Mucosa of descending colon (tissue), 3 donors: ENCODE measurements around the gene ANTKMT. TPM values are rescaled to one million over a fixed set of nuclear protein-coding genes. Genes with fewer than 3 reads are reported as not detected.

Source experiments
- ATAC-seq: fragments of 200-7000 bp; cut with Tn5 transposase; one replicate; pipeline ENCODE4 v1.9.1; 2020; ENCODE audit warnings: mild to moderate bottlenecking, moderate library complexity
- DNase-seq, 3 donors: peaks; one replicate each; pipeline ENCODE4 v3.0.0-alpha.2; 2020
- H3K36me3 ChIP-seq: fragments of 200-600 bp; one replicate; pipeline ENCODE4 v1.8.0; 2021; ENCODE audit warnings: low read depth, mild to moderate bottlenecking
- H3K4me1 ChIP-seq: fragments of 200-600 bp; one replicate; pipeline ENCODE4 v1.8.0; 2021; ENCODE audit warnings: low read depth, mild to moderate bottlenecking
- H3K4me3 ChIP-seq: fragments of 200-600 bp; one replicate; pipeline ENCODE4 v1.8.0; 2021; ENCODE audit warnings: mild to moderate bottlenecking
- H3K9me3 ChIP-seq: fragments of 200-600 bp; one replicate; pipeline ENCODE4 v1.8.0; 2021; ENCODE audit warnings: mild to moderate bottlenecking
- intact Hi-C, 2 donors: fragments of 100-400 bp; cut with DNase I in 1 of 2; cut with micrococcal nuclease in 1 of 2; formaldehyde crosslinking; loops; one replicate each; pipeline versions ENCODE4 v1.11.0 to v1.11.1; 2022; cut with DNase I, micrococcal nuclease
- total RNA-seq, 3 donors: library from RNA; stranded (reverse); fragmentation: NEBNext Ultra II Directional in 2 of 3; extraction: Animal tissue kit (Norgen Biotek cat#: 25700) in 2 of 3; gene quantifications; one replicate each; pipeline versions ENCODE4 v1.2.1 to v1.2.4, GENCODE V29; 2021 to 2023
- TF ChIP-seq, protein P1 (sequence below): fragments of 200-600 bp; IDR thresholded peaks from one replicate; pipeline ENCODE4 v1.8.0; 2022; ENCODE audit warnings: antibody characterized with exemption, mild to moderate bottlenecking
- donor health status: DM: no; HTN: no; CAD: no; lungs with moderate emphysema.
- donor health status: DM: no; HTN: no; CAD: no.
- donor health status: DM: no; HTN: yes; CAD: no.

Gene ANTKMT
- total RNA-seq, 3 donors from 2014 or later = 36.2 to 39.9 (median 39.8) TPM

GRCh38 chr16:694863-695354 is 26.0 kb upstream of the ANTKMT start:
- Histone ChIP-seq H3K4me3 (no peak overlapping the region), H3K9me3 (no peaks in the 10 kb centered on the region), H3K36me3 (no peaks in the 10 kb centered on the region), H3K4me1 (peaks cover 20% of the 10 kb centered on the region)
- TF ChIP-seq, protein P1, sequence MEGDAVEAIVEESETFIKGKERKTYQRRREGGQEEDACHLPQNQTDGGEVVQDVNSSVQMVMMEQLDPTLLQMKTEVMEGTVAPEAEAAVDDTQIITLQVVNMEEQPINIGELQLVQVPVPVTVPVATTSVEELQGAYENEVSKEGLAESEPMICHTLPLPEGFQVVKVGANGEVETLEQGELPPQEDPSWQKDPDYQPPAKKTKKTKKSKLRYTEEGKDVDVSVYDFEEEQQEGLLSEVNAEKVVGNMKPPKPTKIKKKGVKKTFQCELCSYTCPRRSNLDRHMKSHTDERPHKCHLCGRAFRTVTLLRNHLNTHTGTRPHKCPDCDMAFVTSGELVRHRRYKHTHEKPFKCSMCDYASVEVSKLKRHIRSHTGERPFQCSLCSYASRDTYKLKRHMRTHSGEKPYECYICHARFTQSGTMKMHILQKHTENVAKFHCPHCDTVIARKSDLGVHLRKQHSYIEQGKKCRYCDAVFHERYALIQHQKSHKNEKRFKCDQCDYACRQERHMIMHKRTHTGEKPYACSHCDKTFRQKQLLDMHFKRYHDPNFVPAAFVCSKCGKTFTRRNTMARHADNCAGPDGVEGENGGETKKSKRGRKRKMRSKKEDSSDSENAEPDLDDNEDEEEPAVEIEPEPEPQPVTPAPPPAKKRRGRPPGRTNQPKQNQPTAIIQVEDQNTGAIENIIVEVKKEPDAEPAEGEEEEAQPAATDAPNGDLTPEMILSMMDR = no peak
- intact Hi-C loops = no loop called here
- DNase-seq (peak in 1 of 3 donors; percentile 79), ATAC-seq (no peak)

DNA sequence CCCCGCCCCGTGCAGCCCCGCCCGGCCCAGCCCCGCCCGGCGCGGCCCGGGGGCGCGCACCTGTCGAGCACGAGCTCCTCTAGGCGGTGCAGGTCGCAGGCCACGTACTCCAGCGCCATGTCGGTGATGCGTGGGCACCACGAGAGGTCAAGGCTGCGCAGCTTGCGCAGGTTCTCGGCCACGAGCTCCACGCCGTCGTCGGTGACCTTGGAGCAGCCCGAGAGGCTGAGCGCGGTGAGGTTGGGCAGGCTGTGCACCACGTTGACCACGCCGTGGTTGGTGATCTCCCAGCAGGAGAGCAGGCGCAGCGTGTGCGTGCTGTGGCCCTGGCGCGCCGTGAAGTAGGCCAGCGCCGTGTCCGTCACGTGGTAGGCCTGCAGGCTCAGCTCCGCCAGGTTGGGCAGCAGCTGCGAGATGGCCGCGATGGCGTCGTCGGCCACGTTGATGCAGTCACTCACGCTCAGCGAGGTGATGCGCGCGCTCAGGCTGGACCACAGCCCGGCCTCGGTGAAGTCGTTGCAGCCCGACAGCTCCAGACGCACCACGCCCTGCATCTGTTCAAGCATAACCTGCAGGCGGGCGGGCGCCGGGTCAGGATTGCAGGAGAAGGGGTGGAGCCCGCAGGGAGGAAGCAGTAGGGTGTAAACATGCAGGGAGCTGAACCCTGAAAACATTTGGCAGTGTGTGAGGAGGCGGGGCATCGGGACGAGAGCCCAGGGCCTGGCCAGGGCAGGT is 25.4 kb upstream of the ANTKMT start:
- peak; percentile 89 for ATAC-seq
- intact Hi-C loops = no loop called here

GRCh38 chr16:698911-699671 is 21.9 kb upstream of the ANTKMT start:
- no peaks in the 10 kb centered on the region for H3K36me3 ChIP-seq
- TF ChIP-seq, protein P1 = no peak
- no peaks in the 10 kb centered on the region for H3K9me3 ChIP-seq
- DNase-seq = no peak
- no peak overlapping the region for H3K4me3 ChIP-seq
- ATAC-seq = no peak
- peaks cover 15% of the 10 kb centered on the region for H3K4me1 ChIP-seq
- intact Hi-C loops = no loop called here

More for the DNA sequence above, 25.4 kb upstream of the ANTKMT start:
- no peak overlapping the region for H3K4me3 ChIP-seq
- DNase-seq = peak; percentile 92 to 93 (median 93)
- peaks cover 20% of the 10 kb centered on the region for H3K4me1 ChIP-seq
- no peaks in the 10 kb centered on the region for H3K9me3 ChIP-seq
- TF ChIP-seq, protein P1 = no peak
- no peaks in the 10 kb centered on the region for H3K36me3 ChIP-seq

GRCh38 chr16:700684-701584 is 20.0 kb upstream of the ANTKMT start:
- intact Hi-C loops = no loop called here
- H3K9me3 ChIP-seq = no peaks in the 10 kb centered on the region
- H3K4me1 ChIP-seq = peaks cover 2% of the 10 kb centered on the region
- H3K36me3 ChIP-seq = no peaks in the 10 kb centered on the region
- ATAC-seq (peak; percentile 41), DNase-seq (peak in 1 of 3 donors; percentile 40)
- no peak overlapping the region for H3K4me3 ChIP-seq
- TF ChIP-seq, protein P1 = no peak

DNA sequence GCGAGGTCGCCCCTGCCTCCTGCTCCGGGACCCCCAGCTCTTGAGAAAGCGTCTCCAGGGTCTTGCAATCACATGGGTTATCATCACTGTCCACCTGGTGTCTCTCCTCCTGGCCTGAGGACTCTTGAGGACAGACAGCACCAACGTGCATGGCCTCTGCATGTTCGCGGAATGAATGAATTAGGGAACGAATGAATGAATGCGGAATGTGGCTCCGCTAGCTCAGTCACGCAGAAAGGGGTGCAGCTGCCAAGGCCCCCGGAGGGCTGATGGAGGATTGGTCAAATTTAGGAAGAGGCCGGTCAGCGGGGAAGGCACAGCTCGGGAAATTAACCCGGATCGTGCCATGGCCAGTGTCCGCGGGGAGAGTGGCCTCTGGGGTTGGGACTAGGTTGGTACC is 18.6 kb upstream of the ANTKMT start:
- TF ChIP-seq, protein P1 = no peak
- no peaks in the 10 kb centered on the region for H3K9me3 ChIP-seq
- H3K4me1 ChIP-seq = peaks cover 2% of the 10 kb centered on the region
- DNase-seq (no peak), ATAC-seq (no peak)
- no peaks in the 10 kb centered on the region for H3K36me3 ChIP-seq
- intact Hi-C loops = no loop called here
- H3K4me3 ChIP-seq = no peak overlapping the region
